ENCODE data around the gene SAMD8. TPM values are rescaled to one million over a fixed set of nuclear protein-coding genes. Genes with fewer than 3 reads are reported as not detected.
"Not testable (repeated sequence)": the region's sequence is repeated elsewhere in the genome, so short reads cannot be mapped to it uniquely, and the experiment has no call there.

The SAMD8 gene
- total RNA-seq, 2 donors from 2014 or later, result 26.6 to 29.6 TPM

DNA sequence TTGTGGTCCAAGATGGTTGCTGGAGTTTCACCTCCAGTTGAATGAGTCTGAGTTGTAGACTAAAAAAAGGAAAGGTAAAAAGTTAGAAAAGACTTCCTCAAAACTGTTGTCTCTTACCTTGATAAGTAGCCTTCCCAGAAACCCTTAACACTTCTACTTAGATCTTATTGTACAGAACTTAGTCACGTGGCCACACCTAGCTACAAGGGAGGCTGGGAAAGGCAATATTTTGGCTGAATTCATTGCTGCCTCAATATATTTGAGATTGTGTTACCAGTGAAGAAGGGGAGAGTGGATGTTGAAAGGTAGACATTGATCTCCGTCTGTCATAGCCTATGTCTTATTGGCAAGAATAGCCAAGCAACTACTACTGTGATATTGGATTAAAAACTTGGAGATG lies 63.6 kb downstream of the SAMD8 start:
- no peak for DNase-seq (ENCODE audit: low spot score)
- intact Hi-C loops (cut with DNase I), result no loop called here

DNA sequence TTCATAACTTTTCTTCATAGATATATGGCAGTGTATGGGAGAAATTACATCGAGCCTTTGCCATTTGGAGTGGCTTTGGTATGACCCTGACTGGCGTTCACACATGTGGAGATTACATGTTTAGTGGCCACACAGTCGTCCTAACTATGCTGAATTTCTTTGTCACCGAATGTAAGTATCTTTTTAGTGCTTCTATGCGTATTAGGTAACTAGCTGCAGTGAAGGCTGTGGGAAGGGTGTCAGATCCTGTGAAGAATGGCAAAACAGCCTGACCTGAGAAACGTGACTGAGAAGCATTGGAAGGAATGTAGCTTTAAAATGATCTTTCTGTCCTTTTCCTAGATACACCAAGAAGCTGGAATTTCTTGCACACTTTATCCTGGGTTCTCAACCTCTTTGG lies 64.6 kb downstream of the SAMD8 start:
- intact Hi-C loops (cut with DNase I), result no loop called here
- no peak for DNase-seq (ENCODE audit: low spot score)

DNA sequence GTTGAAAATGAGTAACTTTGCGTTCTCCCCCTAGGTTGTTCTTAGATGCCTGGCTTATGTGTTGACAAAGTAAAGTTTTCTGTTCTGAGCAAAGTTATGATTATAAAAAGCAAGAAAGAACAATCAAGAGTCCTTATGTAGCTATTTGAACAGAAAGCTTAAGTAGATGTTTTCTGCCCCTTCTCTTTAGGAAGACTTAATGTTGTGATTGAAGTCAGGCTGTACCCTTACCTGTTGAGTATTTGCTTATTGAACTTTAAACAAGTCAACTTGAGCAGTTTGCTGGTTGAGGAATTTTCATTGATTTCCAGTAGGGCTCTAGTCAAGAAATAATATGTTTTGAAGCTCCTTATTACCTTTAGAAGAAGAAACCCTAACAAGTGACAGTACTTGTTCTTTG lies 65.3 kb downstream of the SAMD8 start:
- intact Hi-C loops (cut with DNase I), result no loop called here
- DNase-seq (ENCODE audit: low spot score), result no peak

DNA sequence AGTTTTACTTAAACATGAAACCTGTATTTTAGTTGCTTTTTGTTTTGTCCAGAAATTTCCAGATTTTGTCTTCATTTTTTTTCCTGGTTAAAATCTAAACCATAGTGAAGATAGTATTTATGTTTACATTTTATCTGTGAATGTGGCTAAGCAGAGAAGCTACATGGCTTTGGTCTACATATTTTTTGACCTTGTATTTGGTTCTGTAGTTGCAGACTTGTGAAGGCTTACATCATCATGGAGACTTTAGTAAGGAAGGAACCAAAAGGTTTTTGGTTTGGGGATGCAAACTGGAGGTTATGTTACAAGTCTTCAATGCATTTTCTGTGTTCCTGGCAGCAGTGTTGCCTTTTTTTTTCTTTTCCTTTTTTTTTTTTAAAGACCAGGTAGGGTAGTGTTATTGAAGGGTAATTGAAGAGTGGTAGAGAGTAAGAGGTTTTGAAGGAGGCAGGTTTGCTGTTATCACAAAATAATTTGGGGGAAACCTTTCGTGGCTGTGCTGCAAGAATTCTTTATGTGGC lies 68.3 kb downstream of the SAMD8 start:
- intact Hi-C loops (cut with DNase I), result loop anchor here in 1 of 2 donors (10.0 kb wide), 1 partner anchor 45 kb away; no protein-coding TSS in a partner anchor
- no peak for DNase-seq (ENCODE audit: low spot score)

DNA sequence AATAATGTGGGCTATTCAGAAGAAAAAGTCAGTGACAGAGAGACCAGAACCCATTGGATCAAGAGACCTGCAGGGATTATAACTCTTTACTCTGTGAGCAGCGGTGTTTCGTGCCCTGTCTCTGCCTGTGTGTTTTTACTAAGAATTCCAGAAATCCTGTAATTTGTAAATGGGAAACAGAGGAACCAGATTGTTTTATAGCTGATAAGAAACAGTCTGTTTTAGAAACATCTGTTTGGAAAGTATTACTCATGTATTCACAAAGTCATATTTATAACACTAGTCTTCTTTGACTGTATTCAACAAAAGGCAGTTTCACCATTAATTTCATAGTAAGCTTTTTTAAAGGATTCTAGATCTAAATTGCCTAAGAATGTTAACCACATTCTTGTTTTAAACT lies 69.1 kb downstream of the SAMD8 start:
- no peak for DNase-seq (ENCODE audit: low spot score)
- intact Hi-C loops (cut with DNase I), result loop anchor here in 1 of 2 donors (10.0 kb wide), 1 partner anchor 46 kb away; no protein-coding TSS in a partner anchor

DNA sequence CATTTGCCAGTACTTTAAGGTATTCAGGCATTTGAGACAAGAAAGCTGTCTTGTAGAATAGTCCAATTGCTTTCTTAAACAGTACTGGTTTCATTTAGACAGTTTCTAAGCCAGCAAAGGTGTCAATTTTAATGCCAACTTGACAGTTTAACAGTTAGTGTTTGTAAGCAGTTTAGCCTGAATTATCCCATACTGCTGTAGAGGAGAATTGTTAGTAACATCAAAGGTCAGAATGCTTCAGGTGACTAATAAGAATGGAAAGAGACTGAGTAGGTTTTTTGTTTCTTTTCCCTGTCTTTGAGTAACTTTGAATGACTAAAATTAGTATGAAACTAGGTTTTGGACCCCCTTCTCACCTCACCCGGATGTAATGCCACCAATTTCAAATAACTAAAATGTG lies 69.6 kb downstream of the SAMD8 start:
- intact Hi-C loops (cut with DNase I), result loop anchor here in 1 of 2 donors (10.0 kb wide), 1 partner anchor 46 kb away; no protein-coding TSS in a partner anchor
- DNase-seq (ENCODE audit: low spot score), result no peak

DNA sequence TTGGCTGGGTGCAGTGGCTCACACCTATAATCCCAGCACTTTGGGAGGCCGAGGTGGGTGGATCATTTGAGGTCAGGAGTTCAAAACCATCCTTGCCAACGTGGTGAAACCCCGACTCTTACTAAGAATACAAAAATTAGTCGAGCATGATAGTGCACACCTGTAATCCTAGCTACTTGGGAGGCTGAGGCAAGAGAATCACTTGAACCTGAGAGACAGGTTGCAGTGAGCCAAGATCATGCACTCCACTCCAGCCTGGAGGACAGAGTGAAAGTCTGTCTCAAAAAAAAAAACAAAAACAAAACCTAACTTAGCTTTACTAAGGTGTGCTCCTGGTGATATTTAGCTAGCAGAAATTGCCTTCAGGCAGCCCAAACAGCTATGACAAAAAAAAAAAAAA lies 74.9 kb downstream of the SAMD8 start:
- DNase-seq (ENCODE audit: low spot score), result no peak
- intact Hi-C loops (cut with DNase I), result loop anchor here in 1 of 2 donors (5.0 to 10.0 kb wide), 2 partner anchors 51 to 52 kb away; partner anchors contain the start of gene COMTD1

DNA sequence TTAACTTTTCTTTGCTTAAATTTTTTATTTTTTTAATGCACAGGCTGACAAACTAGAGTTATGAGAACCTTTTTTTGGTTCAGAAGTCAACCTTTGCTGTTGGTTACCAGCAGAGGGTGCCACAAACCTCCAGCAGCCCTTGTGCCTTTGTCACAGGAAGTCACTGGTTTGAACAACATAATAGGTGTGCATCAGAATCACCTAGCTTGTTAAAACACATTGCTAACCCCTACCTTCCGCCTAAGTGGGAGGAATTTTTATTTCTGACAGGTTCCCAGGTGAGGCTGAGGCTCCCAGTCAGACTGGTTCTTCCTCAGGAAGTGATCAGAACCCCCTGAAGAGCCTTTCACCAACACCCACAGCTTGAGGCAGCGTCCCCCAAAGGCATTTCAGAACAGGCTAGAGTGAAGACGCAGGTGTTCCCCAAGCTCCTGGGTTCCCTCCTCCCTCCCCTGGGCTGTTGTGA lies 76.5 kb downstream of the SAMD8 start:
- DNase-seq (ENCODE audit: low spot score), result no peak
- intact Hi-C loops (cut with DNase I), result loop anchor here (2.0 to 10.0 kb wide), 3 partner anchors 47 to 53 kb away; partner anchors contain the start of gene COMTD1 (in 2 of the 2)

DNA sequence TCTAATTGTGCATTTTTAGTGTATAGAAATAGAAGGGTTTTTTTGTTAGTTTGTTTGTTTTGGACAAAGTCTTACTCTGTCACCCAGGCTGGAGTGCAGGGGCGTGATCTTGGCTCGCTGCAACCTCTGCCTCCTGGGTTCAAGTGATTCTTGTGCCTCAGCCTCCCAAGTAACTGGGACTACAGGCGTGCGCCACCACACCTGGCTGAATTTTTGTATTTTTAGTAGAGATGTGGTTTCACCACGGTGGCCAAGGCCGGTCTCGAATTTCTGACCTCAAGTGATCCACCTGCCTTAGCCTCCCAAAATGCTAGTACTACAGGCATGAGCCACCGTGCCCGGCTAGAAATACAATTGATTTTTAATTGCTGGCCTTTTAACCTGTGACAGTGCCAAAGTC lies 77.1 kb downstream of the SAMD8 start:
- intact Hi-C loops (cut with DNase I), result loop anchor here (2.0 to 10.0 kb wide), 3 partner anchors 46 to 54 kb away; partner anchors contain the start of gene COMTD1 (in 2 of the 2)
- DNase-seq (ENCODE audit: low spot score), result not testable (repeated sequence)

DNA sequence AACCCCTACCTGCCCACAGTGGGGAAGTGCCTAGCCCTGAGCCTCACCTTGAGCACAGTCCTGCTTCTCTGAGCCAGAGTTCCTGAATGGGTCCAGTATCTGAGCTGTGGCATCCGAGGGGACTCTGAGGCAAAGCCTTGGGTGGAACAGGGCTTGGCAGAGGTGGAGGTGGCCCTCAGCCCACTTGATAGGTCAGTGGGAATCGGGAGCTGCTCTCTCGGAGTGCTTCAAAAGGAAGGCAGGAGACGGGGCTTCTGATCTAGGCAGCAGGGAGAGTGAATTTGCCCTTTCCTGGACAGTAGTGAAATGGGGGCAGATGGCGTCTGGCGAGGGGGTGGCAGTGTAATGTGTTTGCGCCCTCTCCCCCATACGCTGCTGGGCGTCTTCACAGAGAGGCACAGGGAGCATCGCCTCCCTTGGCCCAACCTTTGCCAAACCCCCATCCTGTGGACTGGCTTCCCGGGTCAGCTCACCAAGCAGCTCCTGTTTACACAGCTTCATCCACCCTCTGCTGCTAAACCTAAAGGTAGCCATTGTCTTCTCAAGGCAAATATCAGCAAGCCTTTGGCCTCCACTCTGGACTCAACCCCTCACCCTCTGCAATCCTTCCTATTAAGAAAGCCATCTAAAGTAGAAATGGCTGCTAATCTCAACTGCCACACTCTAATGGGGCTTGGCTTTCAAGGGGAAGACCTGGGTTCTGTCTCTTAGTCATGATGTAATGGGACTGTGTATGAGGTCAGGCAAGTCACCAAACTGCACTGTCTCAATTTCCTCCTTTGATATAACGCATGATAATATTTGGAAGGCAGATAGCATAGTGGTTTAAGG lies 78.0 kb downstream of the SAMD8 start:
- no peak for DNase-seq (ENCODE audit: low spot score)
- intact Hi-C loops (cut with DNase I), result loop anchor here (2.0 to 10.0 kb wide), 3 partner anchors 45 to 55 kb away; partner anchors contain the start of gene COMTD1 (in 2 of the 2)

DNA sequence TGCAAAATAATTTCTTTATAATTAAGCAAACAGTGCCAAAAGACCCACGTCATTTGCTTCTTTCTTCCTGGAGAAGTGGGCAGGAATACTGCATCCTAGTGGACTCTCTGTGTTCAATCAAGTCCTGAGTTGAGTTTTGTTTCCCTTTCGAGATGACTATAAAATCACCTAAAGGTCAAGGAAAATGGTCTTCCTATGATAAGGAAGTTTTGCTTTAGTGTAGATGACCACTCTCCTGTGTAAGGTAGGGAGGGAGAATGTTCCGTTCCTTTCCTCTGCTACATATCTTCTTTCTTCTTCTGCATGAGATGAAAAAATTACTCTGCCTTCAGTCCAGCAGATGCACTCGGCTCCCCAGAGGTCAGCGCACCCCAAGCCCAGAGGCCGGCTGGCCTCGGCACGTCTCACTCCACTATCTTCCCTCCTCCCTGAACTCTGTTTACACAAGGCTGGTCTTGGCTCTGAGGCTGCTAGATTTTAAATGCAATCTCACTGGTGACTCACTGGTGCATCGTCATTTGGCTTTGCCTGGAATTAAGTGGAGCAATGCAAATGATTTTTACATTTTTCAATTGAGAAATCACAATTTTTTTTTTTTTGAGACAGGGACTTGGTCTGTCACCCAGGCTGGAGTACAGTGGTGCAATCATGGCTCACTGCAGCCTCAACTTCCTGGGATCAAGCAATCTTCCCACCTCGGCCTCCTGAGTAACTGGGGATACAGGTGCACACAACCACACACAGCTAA lies 80.5 kb downstream of the SAMD8 start:
- intact Hi-C loops (cut with DNase I), result no loop called here
- peak; percentile 86 for DNase-seq (ENCODE audit: low spot score)

DNA sequence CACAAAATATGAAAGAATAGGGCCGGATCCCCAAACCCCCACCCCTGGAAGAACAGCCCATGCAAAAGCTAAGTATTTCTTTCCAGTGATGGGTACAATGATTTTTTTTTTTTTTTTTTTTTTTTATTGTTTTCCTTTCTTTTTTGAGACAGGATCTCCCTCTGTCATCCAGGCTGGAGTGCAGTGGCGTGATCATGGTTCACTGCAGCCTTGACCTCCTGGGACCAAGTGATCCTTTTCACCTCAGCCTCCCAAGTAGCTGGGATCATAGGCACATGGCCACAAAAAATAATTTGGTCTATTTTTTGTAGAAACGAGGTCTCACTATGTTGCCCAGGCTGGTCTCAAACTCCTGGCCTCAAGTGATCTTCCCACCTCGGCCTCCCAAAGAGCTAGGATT lies 83.2 kb downstream of the SAMD8 start:
- not testable (repeated sequence) for DNase-seq (ENCODE audit: low spot score)
- intact Hi-C loops (cut with DNase I), result loop anchor here in 1 of 2 donors (5.0 kb wide), 1 partner anchor 882 kb away; no protein-coding TSS in a partner anchor

DNA sequence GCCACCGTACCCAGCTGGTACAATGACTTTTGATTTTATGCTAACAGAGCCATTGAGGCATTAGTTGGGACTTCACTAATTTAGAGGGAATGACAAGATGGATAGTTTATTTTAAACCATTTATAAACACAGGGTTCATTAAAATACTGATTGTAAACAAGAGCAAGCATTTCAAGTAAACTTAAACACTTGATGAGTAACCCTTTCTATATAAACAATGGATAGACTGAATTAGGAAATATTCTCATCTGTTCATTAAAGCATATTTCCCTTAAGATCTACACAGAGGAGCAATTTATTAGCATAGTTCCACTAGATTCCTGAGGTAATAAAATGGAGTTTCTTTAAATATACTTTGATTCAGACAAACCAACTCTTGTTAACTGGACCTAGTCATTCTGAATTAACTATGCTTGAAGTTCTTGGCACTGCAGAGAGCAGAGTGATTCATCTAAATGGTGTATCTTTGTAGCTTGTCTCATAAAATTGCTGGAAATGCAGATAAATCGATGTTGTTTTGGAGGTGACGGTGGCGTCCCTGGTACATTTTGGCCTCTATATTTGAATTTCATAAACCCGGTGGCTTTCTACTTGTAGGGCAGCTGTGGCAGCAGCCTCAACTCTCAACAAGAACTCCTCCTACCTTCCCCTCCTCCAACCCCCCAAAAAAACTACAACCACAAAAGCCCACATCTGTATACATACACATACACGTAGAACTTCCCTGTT lies 83.7 kb downstream of the SAMD8 start:
- DNase-seq (ENCODE audit: low spot score), result no peak
- intact Hi-C loops (cut with DNase I), result loop anchor here in 1 of 2 donors (5.0 kb wide), 1 partner anchor 883 kb away; no protein-coding TSS in a partner anchor

DNA sequence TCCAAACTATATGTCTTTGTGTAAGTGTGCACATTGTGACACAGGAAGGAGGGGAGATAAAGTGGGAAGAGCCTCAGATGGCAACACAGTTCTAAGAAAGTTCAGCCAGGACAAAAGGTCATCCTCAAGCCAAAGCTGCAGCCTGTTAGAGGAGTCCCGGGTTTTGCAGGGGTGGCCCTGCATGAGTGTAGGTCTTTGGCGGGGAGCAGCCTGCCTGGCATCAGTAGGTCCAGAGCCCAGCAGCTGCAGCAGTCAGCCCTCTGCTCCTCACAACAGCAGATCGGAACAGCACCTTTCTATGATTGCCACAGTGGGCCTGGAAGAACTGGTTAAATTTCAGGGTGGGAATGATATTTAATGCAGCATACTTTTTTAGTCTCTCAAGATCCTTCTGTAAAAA lies 85.6 kb downstream of the SAMD8 start:
- intact Hi-C loops (cut with DNase I), result loop anchor here in 1 of 2 donors (5.0 kb wide), 1 partner anchor 885 kb away; no protein-coding TSS in a partner anchor
- no peak for DNase-seq (ENCODE audit: low spot score)

DNA sequence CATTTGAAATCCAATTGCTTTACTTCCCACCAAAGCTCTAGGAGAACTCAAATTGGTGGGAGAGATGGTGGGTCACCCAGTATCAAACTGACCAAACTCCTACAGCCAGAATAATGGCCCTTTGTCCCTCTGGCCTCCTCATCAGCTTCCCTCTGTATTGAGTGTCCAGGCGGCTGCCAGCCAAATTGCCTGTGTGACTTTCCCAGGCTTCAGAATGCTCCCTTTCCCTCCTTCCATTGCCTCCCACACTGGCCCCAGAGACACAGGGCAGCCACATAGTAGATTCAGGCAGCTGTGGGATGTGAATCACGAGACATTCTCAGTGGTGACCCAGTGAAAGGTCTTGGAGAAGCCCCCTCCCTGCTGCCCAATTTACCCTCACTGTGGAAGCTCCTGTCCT lies 86.5 kb downstream of the SAMD8 start:
- DNase-seq (ENCODE audit: low spot score), result no peak
- intact Hi-C loops (cut with DNase I), result loop anchor here in 1 of 2 donors (5.0 kb wide), 1 partner anchor 886 kb away; no protein-coding TSS in a partner anchor

DNA sequence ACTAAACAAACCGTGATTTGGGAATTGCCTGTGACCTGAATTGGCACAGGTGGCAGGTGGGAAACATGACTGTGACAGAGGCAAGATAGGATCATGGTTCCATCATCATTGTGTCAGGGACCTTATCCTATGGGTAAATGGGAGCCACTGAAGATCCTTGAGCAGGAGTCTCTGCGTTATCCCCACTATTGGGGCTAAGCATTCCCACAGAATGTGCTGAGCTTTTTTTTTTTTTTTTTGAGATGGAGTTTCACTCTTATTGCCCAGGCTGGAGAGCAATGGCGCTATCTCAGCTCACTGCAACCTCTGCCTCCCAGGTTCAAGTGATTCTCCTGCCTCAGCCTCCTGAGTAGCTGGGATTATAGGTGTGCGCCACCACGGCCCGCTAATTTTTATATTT lies 88.5 kb downstream of the SAMD8 start:
- not testable (repeated sequence) for DNase-seq (ENCODE audit: low spot score)
- intact Hi-C loops (cut with DNase I), result loop anchor here in 1 of 2 donors (5.0 kb wide), 1 partner anchor 888 kb away; no protein-coding TSS in a partner anchor

DNA sequence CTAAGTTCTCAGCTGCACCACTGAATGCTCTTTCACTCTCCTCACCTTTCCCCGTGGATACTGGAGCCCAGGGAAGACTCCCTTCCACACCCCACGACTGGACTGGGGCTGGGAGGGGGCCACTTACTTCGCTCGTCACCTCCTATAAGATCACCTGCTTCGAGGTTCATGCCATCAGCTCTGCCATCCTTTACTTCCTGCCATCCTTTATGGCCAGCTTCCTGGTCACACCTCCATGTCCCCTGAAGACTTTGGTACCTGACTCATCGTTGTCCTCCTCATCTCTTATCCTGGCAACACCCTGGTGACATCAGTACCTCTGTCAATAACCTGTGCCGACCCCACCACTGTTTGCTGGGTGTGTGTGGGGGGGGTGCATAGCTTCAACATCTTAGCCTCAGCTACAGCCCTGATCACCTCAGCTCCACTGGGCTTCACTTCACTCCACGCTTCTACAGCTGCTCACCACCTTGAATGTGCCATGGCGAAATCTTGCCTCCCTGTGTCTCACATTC lies 90.4 kb downstream of the SAMD8 start:
- no peak for DNase-seq (ENCODE audit: low spot score)
- intact Hi-C loops (cut with DNase I), result no loop called here

DNA sequence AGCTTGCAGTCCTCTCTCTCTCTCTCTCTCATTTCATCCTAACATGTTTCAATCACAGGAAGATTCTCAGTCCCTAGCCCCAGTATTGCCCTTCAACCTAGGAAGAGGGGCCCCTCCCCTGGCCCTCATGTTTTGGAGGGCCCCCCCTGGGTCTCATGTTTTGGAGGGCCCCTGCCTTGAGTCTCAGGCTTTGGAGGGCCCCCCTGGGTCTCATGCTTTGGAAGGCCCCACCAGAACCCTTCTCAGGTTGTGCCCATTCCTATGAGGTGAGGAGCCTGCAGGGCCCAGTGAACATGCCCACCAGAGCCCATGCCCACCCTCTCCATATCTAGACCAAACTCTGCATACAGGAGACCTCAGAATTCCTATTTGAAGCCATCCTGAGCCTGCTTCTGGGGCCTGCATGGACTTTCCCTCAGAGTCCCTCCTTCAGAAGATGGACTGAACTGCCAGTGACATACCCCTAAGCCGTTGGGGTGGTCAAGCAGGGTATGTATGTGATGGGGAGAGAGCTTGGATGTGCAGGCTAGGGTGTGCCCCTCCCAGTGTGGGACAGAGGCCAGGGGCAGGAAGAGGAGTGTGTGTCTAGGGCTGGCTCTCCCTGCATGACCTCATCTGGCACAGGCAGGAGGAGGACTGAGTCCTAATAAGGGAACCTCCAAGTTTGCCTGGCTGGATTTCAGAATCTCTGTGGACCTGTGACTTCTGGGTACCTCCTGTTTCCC lies 91.0 kb downstream of the SAMD8 start:
- intact Hi-C loops (cut with DNase I), result no loop called here
- peak; percentile 91 for DNase-seq (ENCODE audit: low spot score)
